Vagina (tissue), 2 donors: Measurements from ENCODE around the gene CFAP99.

Experiments used
- CTCF ChIP-seq, 3 experiments: fragments of 450-650 bp in 2 of 3; fragments of 200-600 bp in 1 of 3; sonication (generic) in 1 of 3; IDR thresholded peaks; one replicate each; pipeline ENCODE4 v1.5.1; 2017 to 2019; ENCODE audit warnings: antibody characterized with exemption in 3 of 3, mild to moderate bottlenecking in 2 of 3, moderate library complexity in 2 of 3
- POLR2A ChIP-seq, 2 donors: fragments of 450-650 bp; IDR thresholded peaks; one replicate each; pipeline ENCODE4 v1.6.1; 2017; ENCODE audit warnings: antibody characterized with exemption in 2 of 2, mild to moderate bottlenecking in 2 of 2, moderate library complexity in 2 of 2
- POLR2AphosphoS5 ChIP-seq, 2 donors: sonication (generic); formaldehyde crosslinking; IDR thresholded peaks; one replicate each; pipeline ENCODE4 v1.9.0; 2017; ENCODE audit warnings: antibody characterized with exemption in 2 of 2, mild to moderate bottlenecking in 2 of 2, low read depth in 1 of 2; ENCODE audit not compliant: insufficient read depth in 1 of 2

DNA sequence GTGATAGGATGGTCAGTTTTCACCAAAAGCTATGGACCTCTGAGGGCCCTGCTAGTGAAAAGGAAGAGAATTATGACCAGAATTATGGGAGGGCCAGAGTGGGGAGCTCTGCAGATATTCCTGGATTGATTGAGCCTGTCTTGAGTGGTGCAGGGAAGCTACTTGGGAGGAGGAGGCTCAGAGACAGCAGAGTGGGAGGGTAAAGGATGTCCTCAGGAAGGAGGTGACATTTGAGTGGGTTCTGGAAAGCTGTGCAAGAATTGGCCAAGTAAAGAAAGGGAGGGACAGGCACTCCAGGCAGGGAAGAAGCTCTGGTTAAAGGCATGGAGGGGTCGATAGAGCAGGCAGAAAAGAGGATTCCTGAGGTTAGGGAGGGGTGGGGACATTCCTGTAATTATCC is 74.2 kb downstream of the CFAP99 start:
- TF ChIP-seq CTCF (IDR thresholded peaks at IDR 0.05) (no peak), POLR2A (IDR thresholded peaks at IDR 0.05) (no peak), POLR2AphosphoS5 (IDR thresholded peaks at IDR 0.05; ENCODE audit: insufficient read depth in 1 of 2, low read depth in 1 of 2) (no peak)
